K562 (cell line): ENCODE data around the gene TCF12. TPM values are rescaled to one million over a fixed set of nuclear protein-coding genes. Genes with fewer than 3 reads are reported as not detected.
A peak's percentile ranks its signal among the peaks of the same experiment; 100 is the strongest.

Experiments
- ARID2 ChIP-seq: fragments of 450-650 bp; IDR thresholded peaks from 2 replicates; pipeline ENCODE4 v1.6.1; 2017; ENCODE audit warnings: antibody characterized with exemption, mild to moderate bottlenecking
- GATAD2A ChIP-seq: fragments of 450-650 bp; IDR thresholded peaks from 2 replicates; pipeline ENCODE4 v1.6.1; 2017
- ID3 ChIP-seq, 2 experiments: fragments of 250-450 bp in 1 of 2; fragments of 450-650 bp in 1 of 2; sonication (Bioruptor Pico) in 1 of 2; IDR thresholded peaks; 2 replicates each; pipeline versions ENCODE4 v1.6.1 to v1.8.0; 2016 to 2021; ENCODE audit warnings: mild to moderate bottlenecking in 2 of 2, moderate library complexity in 2 of 2, missing compliant biosample characterization in 1 of 2, missing genetic modification characterization in 1 of 2
- KLF10 ChIP-seq: fragments of 250-450 bp; sonication (Bioruptor Pico); IDR thresholded peaks from 2 replicates; pipeline ENCODE4 v1.6.1; 2021; ENCODE audit warnings: matching md5 sums
- MGA ChIP-seq: fragments of 450-650 bp; IDR thresholded peaks from 2 replicates; pipeline ENCODE4 v1.6.1; 2016; ENCODE audit warnings: mild to moderate bottlenecking, moderate library complexity
- POLR2G ChIP-seq: fragments of 200-400 bp; formaldehyde crosslinking; IDR thresholded peaks from 2 replicates; pipeline ENCODE4 v1.6.1; 2017; ENCODE audit warnings: low read depth, mild to moderate bottlenecking, antibody characterized with exemption, low read length, moderate library complexity
- REST ChIP-seq, 2 experiments: fragments of 450-650 bp; formaldehyde crosslinking in 1 of 2; IDR thresholded peaks; 2 replicates each; pipeline versions ENCODE4 v1.4.0 to v1.6.1; 2014 to 2020; ENCODE audit warnings: mild to moderate bottlenecking in 2 of 2, borderline replicate concordance in 1 of 2, low read depth in 1 of 2
- polyA plus RNA-seq, 8 experiments: library from polyadenylated mRNA; depleted of rRNA in 4 of 8; stranded (reverse) in 5 of 8; unstranded in 3 of 8; fragments of >200 nt; fragmentation: Nextera tagmentation in 2 of 8; fragmentation: Illumina TruSeq in 1 of 8; extraction: Ambion mirVana in 2 of 8; extraction: Trizol in 1 of 8; gene quantifications; 2 replicates each; pipeline versions ENCODE4 v1.2.1 to v1.2.3, GENCODE V29; 2011 to 2014; ENCODE audit warnings: inconsistent platforms in 1 of 8, missing spikeins in 1 of 8
- total RNA-seq, 7 experiments: library from RNA; depleted of rRNA in 6 of 7; stranded (reverse); fragments of >200 nt in 6 of 7; fragmentation: Illumina TruSeq in 2 of 7; extraction: Trizol in 2 of 7; gene quantifications; 2 replicates each; pipeline versions ENCODE4 v1.2.1 to v1.2.3, GENCODE V29; 2011 to 2021; ENCODE audit warnings: low replicate concordance in 1 of 7

The TCF12 gene
- total and polyA plus RNA-seq, 9 of the 15 experiments (the other 6 are each of a cell fraction or from before 2014, with no cell fraction given), result 10.5 to 132 (median 52.9) TPM

- TF ChIP-seq REST (IDR thresholded peaks at IDR 0.05; ENCODE audit: borderline replicate concordance) (peak; percentile 36; the same call in 1 of the 2 replicates), REST (CRISPR knock-in tag; IDR thresholded peaks at IDR 0.05; ENCODE audit: low read depth) (no peak), KLF10 (CRISPR knock-in tag) (no peak), GATAD2A (no peak), ARID2 (no peak), POLR2G (no peak), ID3 (CRISPR knock-in tag; IDR thresholded peaks at IDR 0.05) (no peak), ID3 (tag; IDR thresholded peaks at IDR 0.05) (peak; percentile 52; the same call in 1 of the 2 replicates), MGA (no peak)
Observed at GRCh38 chr15:56989411-56989924, 71.0 kb downstream of the TCF12 start (continued).
